Testis (tissue), 2 donors: ENCODE data around the gene CCT8.

Source experiments
- CTCF ChIP-seq, 3 experiments: fragments of 450-650 bp in 2 of 3; fragments of 200-600 bp in 1 of 3; sonication (generic) in 1 of 3; IDR thresholded peaks; one replicate each; pipeline ENCODE4 v1.5.1; 2016 to 2019; ENCODE audit warnings: antibody characterized with exemption in 3 of 3, mild to moderate bottlenecking in 2 of 3, moderate library complexity in 1 of 3
- POLR2A ChIP-seq: fragments of 450-650 bp; IDR thresholded peaks from one replicate; pipeline ENCODE4 v1.6.1; 2017; ENCODE audit warnings: antibody characterized with exemption, mild to moderate bottlenecking, moderate library complexity

GRCh38 chr21:29022166-29022565 is 51.3 kb downstream of the CCT8 start:
- TF ChIP-seq CTCF (IDR thresholded peaks at IDR 0.05) (no peak), POLR2A (no peak)
